ENCODE data around the gene MMP7.

Gene MMP7

DNA sequence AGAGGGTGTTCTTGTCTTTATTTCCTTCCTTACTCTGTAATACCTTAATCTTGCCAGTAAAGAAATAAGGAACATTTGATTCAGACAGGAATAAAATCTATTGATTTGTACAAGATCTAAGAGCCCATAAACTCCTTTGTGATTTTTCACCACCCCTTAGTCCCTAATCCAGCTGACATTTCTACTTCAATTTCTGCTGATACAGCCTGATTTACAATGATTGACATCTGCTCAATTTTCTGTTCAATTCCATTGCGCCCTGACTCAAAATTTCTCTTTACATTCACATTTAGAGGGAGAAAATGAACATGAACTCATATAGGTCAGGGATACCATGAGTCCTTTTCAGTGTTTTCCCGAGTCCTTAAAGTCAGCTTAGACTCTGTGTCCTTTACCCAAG is 50.8 kb downstream of the MMP7 start:
- no peak for TF ChIP-seq REST (IDR thresholded peaks at IDR 0.05; ENCODE audit: low read depth)
- TF ChIP-seq YY1 (IDR thresholded peaks at IDR 0.05; ENCODE audit: low read depth), result no peak
- TF ChIP-seq RAD21 (IDR thresholded peaks at IDR 0.05; ENCODE audit: low read depth), result no peak
- no peak for TF ChIP-seq MAX (IDR thresholded peaks at IDR 0.05)
- no peak for TF ChIP-seq CEBPB (IDR thresholded peaks at IDR 0.05)
- no peak for TF ChIP-seq EP300 (IDR thresholded peaks at IDR 0.05; ENCODE audit: borderline replicate concordance)
- TF ChIP-seq ZBTB7A (IDR thresholded peaks at IDR 0.05; ENCODE audit: low read depth), result no peak
- TF ChIP-seq CREB1 (IDR thresholded peaks at IDR 0.05; ENCODE audit: low read depth), result no peak
- TF ChIP-seq TCF12 (IDR thresholded peaks at IDR 0.05; ENCODE audit: low read depth), result no peak
- TF ChIP-seq FOXM1 (IDR thresholded peaks at IDR 0.05; ENCODE audit: borderline replicate concordance, low read depth), result no peak
- TF ChIP-seq TAF1 (IDR thresholded peaks at IDR 0.05; ENCODE audit: low read depth), result no peak
- TF ChIP-seq EGR1 (IDR thresholded peaks at IDR 0.05), result no peak
- no peak for TF ChIP-seq TEAD4 (IDR thresholded peaks at IDR 0.05)
- no peak for TF ChIP-seq NFIC (IDR thresholded peaks at IDR 0.05)
- TF ChIP-seq USF1 (IDR thresholded peaks at IDR 0.05), result no peak

GRCh38 chr11:102478673-102479299 is 51.8 kb downstream of the MMP7 start:
- TF ChIP-seq ZBTB7A (IDR thresholded peaks at IDR 0.05; ENCODE audit: low read depth) (no peak), USF1 (IDR thresholded peaks at IDR 0.05) (no peak), EP300 (IDR thresholded peaks at IDR 0.05; ENCODE audit: borderline replicate concordance) (no peak), EGR1 (IDR thresholded peaks at IDR 0.05) (no peak), TAF1 (IDR thresholded peaks at IDR 0.05; ENCODE audit: low read depth) (no peak), TEAD4 (IDR thresholded peaks at IDR 0.05) (no peak), TCF12 (IDR thresholded peaks at IDR 0.05; ENCODE audit: low read depth) (no peak), YY1 (IDR thresholded peaks at IDR 0.05; ENCODE audit: low read depth) (no peak), NFIC (IDR thresholded peaks at IDR 0.05) (no peak), FOXM1 (IDR thresholded peaks at IDR 0.05; ENCODE audit: borderline replicate concordance, low read depth) (no peak), RAD21 (IDR thresholded peaks at IDR 0.05; ENCODE audit: low read depth) (no peak), CEBPB (IDR thresholded peaks at IDR 0.05) (no peak), CREB1 (IDR thresholded peaks at IDR 0.05; ENCODE audit: low read depth) (no peak), MAX (IDR thresholded peaks at IDR 0.05) (no peak), REST (IDR thresholded peaks at IDR 0.05; ENCODE audit: low read depth) (no peak)

DNA sequence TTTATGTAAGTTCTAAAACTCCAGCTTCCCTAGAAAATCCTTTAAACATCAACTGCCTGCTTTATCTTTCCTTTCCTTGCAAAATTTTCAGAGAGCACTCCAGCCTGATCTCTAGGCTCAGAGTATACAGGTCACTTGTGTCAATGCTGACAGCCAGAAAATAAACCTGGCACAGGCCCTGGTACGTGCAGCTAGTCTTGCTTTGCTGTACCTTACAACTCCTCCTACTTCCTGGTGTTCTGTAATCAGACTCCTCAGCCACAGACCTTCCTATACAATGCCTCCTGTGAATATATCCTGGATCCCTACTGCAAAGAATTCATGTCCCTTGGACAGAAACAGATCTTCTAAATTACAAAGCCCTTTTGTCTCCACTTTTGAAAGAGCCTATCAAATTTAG is 53.7 kb downstream of the MMP7 start:
- TF ChIP-seq TCF12 (IDR thresholded peaks at IDR 0.05; ENCODE audit: low read depth) (no peak), TEAD4 (IDR thresholded peaks at IDR 0.05) (0 out of 2 replicates have a peak, but pooled peaks have one; percentile 15), NFIC (IDR thresholded peaks at IDR 0.05) (peak; percentile 59)

DNA sequence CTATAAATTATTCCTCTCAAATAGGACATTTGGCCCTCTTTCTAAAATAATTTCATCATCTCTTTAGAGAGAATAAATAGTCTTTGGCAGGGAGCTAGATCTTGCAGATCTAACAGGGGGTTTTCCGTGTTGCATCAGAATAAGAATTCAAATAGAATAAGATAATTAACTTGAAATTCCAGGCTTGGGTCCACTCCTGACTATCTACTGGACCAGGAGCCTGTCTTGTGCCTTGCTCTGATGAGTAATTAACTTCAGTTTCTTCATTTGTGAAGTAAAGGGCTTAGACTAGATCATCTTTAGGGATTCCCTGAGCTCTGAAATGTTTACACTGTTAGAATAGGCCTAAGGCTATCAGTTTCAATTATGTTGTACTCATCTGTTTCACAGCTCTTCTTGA is 54.5 kb downstream of the MMP7 start:
- TF ChIP-seq FOXM1 (IDR thresholded peaks at IDR 0.05; ENCODE audit: borderline replicate concordance, low read depth), result no peak
- TF ChIP-seq USF1 (IDR thresholded peaks at IDR 0.05), result no peak
- no peak for TF ChIP-seq TCF12 (IDR thresholded peaks at IDR 0.05; ENCODE audit: low read depth)
- no peak for TF ChIP-seq TAF1 (IDR thresholded peaks at IDR 0.05; ENCODE audit: low read depth)
- no peak for TF ChIP-seq TEAD4 (IDR thresholded peaks at IDR 0.05)
- TF ChIP-seq CREB1 (IDR thresholded peaks at IDR 0.05; ENCODE audit: low read depth), result no peak
- no peak for TF ChIP-seq EP300 (IDR thresholded peaks at IDR 0.05; ENCODE audit: borderline replicate concordance)
- no peak for TF ChIP-seq NFIC (IDR thresholded peaks at IDR 0.05)

GRCh38 chr11:102473543-102473942 is 57.0 kb downstream of the MMP7 start:
- no peak for TF ChIP-seq NFIC (IDR thresholded peaks at IDR 0.05)
- TF ChIP-seq USF1 (IDR thresholded peaks at IDR 0.05), result no peak
- TF ChIP-seq REST (IDR thresholded peaks at IDR 0.05; ENCODE audit: low read depth), result no peak
- TF ChIP-seq TCF12 (IDR thresholded peaks at IDR 0.05; ENCODE audit: low read depth), result no peak
- TF ChIP-seq CEBPB (IDR thresholded peaks at IDR 0.05), result no peak
- no peak for TF ChIP-seq EGR1 (IDR thresholded peaks at IDR 0.05)
- no peak for TF ChIP-seq TEAD4 (IDR thresholded peaks at IDR 0.05)
- TF ChIP-seq CREB1 (IDR thresholded peaks at IDR 0.05; ENCODE audit: low read depth), result no peak
- TF ChIP-seq FOXM1 (IDR thresholded peaks at IDR 0.05; ENCODE audit: borderline replicate concordance, low read depth), result no peak
- TF ChIP-seq RAD21 (IDR thresholded peaks at IDR 0.05; ENCODE audit: low read depth), result no peak
- TF ChIP-seq YY1 (IDR thresholded peaks at IDR 0.05; ENCODE audit: low read depth), result no peak
- TF ChIP-seq EP300 (IDR thresholded peaks at IDR 0.05; ENCODE audit: borderline replicate concordance), result no peak
- no peak for TF ChIP-seq ZBTB7A (IDR thresholded peaks at IDR 0.05; ENCODE audit: low read depth)
- no peak for TF ChIP-seq TAF1 (IDR thresholded peaks at IDR 0.05; ENCODE audit: low read depth)
- TF ChIP-seq MAX (IDR thresholded peaks at IDR 0.05), result no peak

All from Ishikawa (cell line).